ENCODE results near the gene ZNF609. TPM values are rescaled to one million over a fixed set of nuclear protein-coding genes. Genes with fewer than 3 reads are reported as not detected.

ZNF609 gene
- total RNA-seq, 1 donor from 2014 or later = 28.6 TPM

GRCh38 chr15:64683378-64683777, 223.0 kb downstream of the ZNF609 start:
- ATAC-seq (ENCODE audit: low read depth) = no peak
- intact Hi-C loops (cut with micrococcal nuclease) = no loop called here
- peaks cover 91% of the 10 kb centered on the region for H3K36me3 Mint-ChIP-seq (ENCODE audit: low read depth)

GRCh38 chr15:64685230-64685888, 225.0 kb downstream of the ZNF609 start:
- Mint-ChIP-seq H3K4me3 (no peak overlapping the region), H3K36me3 (ENCODE audit: low read depth) (peaks cover 89% of the 10 kb centered on the region), H3K9me3 (no peaks in the 10 kb centered on the region), H3K4me1 (no peaks in the 10 kb centered on the region), H3K27ac (no peak overlapping the region), H3K27me3 (no peaks in the 10 kb centered on the region)
- ChIA-PET CTCF (interaction anchor here (1.2 to 14.9 kb wide), 3 partner anchors 43 to 208 kb away, joined by 3 to 243 read pairs (median 22); no protein-coding TSS in a partner anchor), POLR2A (interaction anchor here (1.0 to 1.9 kb wide), 2 partner anchors 10 to 42 kb away, joined by 3 to 7 read pairs; no protein-coding TSS in a partner anchor)
- no peak for TF ChIP-seq CTCF (IDR thresholded peaks at IDR 0.05)
- intact Hi-C loops (cut with micrococcal nuclease) = no loop called here
- no peak for DNase-seq
- ATAC-seq (ENCODE audit: low read depth) = no peak

More at GRCh38 chr15:64683378-64683777, 223.0 kb downstream of the ZNF609 start:
- no peak overlapping the region for H3K27ac Mint-ChIP-seq
- POLR2A ChIA-PET = no interaction called here
- no peaks in the 10 kb centered on the region for H3K4me1 Mint-ChIP-seq
- no peaks in the 10 kb centered on the region for H3K27me3 Mint-ChIP-seq
- H3K4me3 Mint-ChIP-seq = no peak overlapping the region
- CTCF ChIA-PET = interaction anchor here (1.3 to 14.9 kb wide), 4 partner anchors 12 to 256 kb away, joined by 3 to 243 read pairs (median 12); no protein-coding TSS in a partner anchor
- H3K9me3 Mint-ChIP-seq = no peaks in the 10 kb centered on the region
- no peak for DNase-seq
- TF ChIP-seq CTCF (IDR thresholded peaks at IDR 0.05) = no peak

DNA sequence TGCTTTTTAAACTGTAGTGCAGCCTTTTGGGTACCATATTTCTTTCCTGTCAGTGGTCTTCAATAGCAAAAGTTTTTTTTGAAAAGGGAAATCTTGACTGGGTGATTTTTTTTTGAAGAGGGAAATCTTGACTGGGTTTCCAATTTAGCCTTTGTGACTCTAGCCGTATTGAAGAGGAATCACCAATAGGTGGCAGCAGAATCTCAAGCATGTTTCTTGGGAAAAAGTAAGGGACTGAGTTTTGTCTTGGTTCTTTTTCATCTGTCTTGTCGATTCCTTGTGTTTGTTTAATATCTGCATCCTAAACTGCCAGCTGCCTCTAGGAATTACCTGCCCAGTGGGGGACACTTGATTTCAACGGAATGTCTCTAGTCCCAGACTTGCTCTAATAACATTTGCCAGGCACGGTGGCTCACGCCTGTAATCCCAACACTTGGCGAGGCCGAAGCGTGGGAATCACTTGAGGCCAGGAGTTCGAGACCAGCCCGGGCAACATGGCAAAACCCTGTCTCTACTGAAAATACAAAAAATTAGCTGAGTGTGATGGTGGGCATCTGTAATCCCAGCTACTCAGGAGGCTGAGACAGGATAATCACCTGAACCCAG, 225.9 kb downstream of the ZNF609 start:
- Mint-ChIP-seq H3K27ac (no peak overlapping the region), H3K9me3 (no peaks in the 10 kb centered on the region), H3K4me1 (no peaks in the 10 kb centered on the region), H3K36me3 (ENCODE audit: low read depth) (peaks cover 88% of the 10 kb centered on the region), H3K27me3 (no peaks in the 10 kb centered on the region), H3K4me3 (no peak overlapping the region)
- CTCF ChIA-PET = interaction anchor here (0.6 to 14.9 kb wide), 11 partner anchors 10 to 220 kb away, joined by 3 to 243 read pairs (median 4); no protein-coding TSS in a partner anchor
- ATAC-seq (ENCODE audit: low read depth) (peak; percentile 45), DNase-seq (no peak)
- POLR2A ChIA-PET = interaction anchor here (1.1 kb wide), 1 partner anchor 42 kb away, joined by 6 read pairs; no protein-coding TSS in a partner anchor
- intact Hi-C loops (cut with micrococcal nuclease) = loop anchor here (1.0 to 2.0 kb wide), 3 partner anchors 42 to 219 kb away; no protein-coding TSS in a partner anchor
- TF ChIP-seq CTCF (IDR thresholded peaks at IDR 0.05) = peak; percentile 48

GRCh38 chr15:64687172-64687571, 226.8 kb downstream of the ZNF609 start:
- POLR2A ChIA-PET = interaction anchor here (0.6 to 1.1 kb wide), 2 partner anchors 41 to 229 kb away, joined by 3 to 6 read pairs; no protein-coding TSS in a partner anchor
- H3K27ac Mint-ChIP-seq = no peak overlapping the region
- no peak for ATAC-seq (ENCODE audit: low read depth)

More at GRCh38 chr15:64687172-64687571, 226.8 kb downstream of the ZNF609 start:
- Mint-ChIP-seq H3K27me3 (no peaks in the 10 kb centered on the region), H3K9me3 (no peaks in the 10 kb centered on the region), H3K4me3 (no peak overlapping the region), H3K4me1 (peaks cover 3% of the 10 kb centered on the region), H3K36me3 (ENCODE audit: low read depth) (peaks cover 81% of the 10 kb centered on the region)
- no peak for DNase-seq
- intact Hi-C loops (cut with micrococcal nuclease) = loop anchor here (2.0 kb wide), 2 partner anchors 124 to 218 kb away; no protein-coding TSS in a partner anchor
- CTCF ChIA-PET = interaction anchor here (0.8 to 14.9 kb wide), 9 partner anchors 9 to 219 kb away, joined by 3 to 243 read pairs (median 5); no protein-coding TSS in a partner anchor
- no peak for TF ChIP-seq CTCF (IDR thresholded peaks at IDR 0.05)
